C4-2B (cell line): ENCODE results near the gene CPT1C.

Experiments
- CTCF ChIP-seq: fragments of 450-650 bp; conservative IDR thresholded peaks from 2 replicates; pipeline ENCODE4 v1.5.1; 2017; ENCODE audit warnings: mild to moderate bottlenecking
- ZFX ChIP-seq: fragments of 450-650 bp; IDR thresholded peaks from 2 replicates; pipeline ENCODE4 v1.6.1; 2017

DNA sequence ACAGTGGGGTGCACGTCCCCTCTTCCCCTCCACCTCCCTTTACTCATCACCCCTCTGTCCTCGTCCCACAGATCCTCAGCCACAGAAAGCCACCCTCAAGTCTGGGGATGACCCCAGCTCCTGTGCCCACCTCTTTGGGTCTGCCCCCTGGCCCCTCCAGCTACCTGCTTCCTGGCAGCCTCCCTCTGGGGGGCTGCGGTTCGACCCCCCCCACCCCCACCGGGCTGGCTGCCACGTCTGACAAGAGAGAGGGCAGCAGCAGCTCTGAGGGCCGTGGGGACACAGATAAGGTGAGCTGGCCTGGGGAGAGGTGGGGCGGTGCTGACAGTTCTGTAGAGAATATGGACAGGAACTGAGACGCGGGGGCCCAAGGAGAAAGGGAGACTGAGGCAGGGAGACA lies 36.3 kb upstream of the CPT1C start:
- TF ChIP-seq CTCF (no peak), ZFX (no peak)
